GM10847 (cell line): ENCODE results near the gene GEMIN4.

Experiments used
- POLR2A ChIP-seq: IDR thresholded peaks from 2 replicates; pipeline ENCODE4 v1.6.1; 2011; ENCODE audit not compliant: insufficient read length; ENCODE audit errors: extremely low read depth

Gene GEMIN4

DNA sequence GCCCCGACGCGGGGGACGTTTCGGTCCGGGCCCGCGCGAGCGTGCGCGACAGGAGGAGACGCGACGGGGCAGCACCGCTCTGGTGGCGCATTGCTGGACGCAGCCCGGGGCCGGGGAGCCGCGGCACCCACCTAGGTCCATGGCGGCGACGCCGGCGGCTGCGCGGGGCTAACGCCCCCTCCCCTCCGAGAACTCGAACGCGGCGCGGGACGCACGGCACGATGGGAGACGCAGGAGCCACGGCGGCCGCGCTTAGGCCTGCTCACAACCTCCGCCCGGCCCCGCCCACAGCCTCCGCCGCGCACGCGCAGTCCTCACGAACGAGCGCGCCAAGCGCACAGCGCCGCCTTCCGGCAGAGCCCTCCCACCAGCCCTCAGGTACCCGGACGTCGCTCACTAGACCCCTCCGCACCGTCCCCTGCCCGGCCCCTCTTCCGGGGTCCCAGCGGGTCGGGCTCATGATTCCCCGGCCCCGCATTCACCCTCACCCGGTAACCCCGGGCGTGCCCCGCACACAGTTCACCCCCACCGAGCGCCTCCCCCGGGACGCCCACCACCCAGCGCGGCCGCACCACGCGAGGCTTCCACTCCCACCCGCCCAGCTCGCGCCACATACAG lies at the start of gene GEMIN4:
GEMIN4 (minus strand) TSS at position 263 of the 618 bp plus-strand sequence; CDS start at position 141, 122 bp downstream.
- peak; percentile 65 for TF ChIP-seq POLR2A

DNA sequence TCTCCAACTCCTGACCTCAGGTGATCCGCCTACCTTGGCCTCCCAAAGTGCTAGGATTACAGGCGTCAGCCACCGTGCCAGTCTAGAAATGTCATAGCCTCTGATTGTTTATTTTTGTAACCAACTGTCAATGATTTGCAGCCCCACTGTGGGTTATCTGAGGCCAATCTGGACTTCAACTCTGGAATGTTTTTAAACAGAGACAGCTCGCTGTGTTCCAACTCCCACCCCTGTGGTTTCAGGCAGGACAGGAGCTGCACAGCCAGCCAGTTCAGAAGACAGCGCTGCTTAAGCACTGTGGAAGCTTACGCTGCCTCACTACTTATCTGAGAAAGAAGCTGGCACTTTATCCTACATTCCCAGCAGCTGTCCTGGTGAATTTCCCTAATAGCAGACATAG lies 49.6 kb upstream of the GEMIN4 start:
- no peak for TF ChIP-seq POLR2A

DNA sequence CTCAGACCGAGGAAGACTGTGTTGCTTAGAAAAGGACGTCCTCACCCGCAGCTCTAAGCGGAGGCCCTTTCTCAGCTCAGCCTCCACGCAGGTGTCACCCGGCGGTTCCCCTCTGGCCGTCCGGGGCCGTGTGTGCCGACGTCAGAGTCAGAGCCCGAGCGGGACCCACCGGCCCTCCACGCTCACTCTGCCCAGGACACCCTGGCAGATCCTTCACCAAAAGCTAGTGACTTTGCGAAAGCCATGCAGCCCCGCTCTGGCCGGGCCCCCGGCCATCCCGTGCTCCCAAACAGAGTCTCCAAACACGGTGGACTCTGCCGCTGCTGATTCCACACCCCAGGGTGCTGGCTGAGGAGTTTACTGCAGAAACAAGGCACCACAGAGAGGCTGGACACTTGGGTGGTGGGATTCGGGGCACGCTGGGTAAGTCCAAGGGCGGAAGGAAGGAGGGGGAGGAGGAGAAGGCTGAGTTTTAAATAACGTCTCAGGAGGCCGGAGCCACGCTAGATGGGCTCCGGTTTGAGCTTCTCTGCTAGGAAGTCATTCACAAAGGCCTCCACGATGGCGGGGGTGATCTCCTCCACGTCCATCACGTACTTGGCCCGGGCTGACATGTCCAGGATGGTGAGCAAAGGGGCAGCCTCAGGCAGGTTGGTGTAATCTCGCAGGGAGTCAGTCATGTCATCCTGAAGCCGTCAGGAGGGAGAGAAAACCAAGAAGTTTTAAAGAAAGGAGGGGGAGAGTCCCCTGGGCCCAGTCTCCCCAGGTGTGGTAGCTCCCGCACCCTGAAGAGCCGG lies 48.6 kb upstream of the GEMIN4 start:
- TF ChIP-seq POLR2A: no peak

DNA sequence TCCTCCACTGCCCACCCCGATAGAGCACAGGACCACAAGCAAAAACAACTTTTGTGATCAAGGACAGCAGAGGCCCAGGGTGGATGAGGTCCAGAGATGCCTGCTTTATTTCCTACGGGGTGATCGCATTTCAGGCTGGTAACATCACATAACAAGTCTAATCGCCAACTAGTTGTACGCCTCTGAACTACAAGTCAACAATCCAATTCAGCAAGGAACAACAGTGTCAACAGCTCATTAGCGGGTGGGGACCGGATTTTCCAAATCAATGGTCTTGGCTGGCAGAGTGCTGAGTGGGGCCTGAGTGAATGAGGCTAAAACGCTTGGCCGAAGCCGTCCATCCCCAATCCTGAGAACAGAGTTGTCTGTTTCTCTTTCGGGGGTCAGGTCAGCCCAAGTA lies 47.2 kb upstream of the GEMIN4 start:
- TF ChIP-seq POLR2A: no peak

DNA sequence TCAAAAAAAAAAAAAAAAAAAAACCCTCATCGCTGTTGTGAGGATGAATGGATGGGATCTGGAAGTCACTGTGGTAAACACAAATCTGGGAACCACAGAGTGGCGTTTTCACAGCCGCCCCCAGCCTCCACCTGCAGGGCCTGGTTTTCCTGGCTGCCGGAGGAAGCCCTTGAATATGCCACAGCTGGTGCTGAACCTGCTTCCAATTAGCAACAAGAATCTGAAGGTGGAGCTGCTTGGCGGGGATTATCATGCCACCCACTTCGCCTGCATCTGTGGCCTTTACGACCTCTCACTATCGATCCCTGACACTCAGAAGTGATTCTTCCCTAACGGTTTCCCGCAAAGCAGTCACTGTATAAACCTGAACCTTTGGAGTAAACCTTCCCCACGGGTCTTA lies 46.2 kb upstream of the GEMIN4 start:
- no peak for TF ChIP-seq POLR2A

DNA sequence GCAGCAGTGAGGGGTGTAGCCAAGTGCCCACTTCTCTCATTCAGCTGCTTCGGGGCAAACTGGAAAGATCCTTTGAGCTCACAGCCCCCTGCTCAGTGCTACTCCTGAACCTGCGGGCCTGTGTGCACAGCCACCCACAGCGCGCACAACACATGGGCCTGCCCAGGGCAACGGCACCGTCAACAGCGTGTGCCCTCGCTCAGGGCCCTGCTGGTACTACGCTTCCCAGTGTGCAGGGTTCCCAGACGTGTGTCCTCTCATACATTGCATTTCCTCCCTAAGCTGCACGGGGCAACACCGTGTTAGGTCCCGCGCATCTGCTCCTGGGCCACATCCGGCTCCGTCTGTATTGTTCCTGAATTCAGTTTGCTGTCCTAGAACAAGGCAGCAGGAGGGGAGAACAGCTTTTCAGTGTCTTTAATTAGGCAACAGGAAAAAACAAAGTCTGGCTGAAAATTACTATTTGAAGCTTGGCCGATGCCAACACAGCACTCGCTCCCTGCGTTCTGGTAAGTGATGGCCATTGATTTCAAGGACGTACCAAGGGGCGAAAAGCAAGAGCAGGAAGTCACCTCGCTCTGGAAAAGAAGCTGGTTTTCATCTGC lies 45.3 kb upstream of the GEMIN4 start:
- no peak for TF ChIP-seq POLR2A

DNA sequence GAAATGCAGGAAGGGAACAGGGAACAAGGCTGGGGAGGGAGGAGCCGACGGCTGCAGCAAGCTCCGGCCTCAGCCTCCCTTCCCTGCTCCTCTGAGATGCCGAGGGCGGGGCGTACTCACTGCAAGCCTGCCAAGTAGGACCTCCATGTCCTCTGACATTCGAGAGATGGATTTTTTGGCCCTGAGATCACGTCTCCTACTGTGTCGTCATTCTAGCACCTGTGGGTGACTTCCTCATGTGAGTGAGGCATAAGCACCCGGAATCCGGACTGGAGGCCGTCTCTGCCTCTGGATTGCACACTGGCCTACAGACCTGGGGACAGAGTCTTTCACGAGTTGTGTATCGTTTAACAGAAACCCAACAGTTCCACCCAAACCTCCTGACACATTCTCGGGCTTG lies 44.5 kb upstream of the GEMIN4 start:
- no peak for TF ChIP-seq POLR2A

DNA sequence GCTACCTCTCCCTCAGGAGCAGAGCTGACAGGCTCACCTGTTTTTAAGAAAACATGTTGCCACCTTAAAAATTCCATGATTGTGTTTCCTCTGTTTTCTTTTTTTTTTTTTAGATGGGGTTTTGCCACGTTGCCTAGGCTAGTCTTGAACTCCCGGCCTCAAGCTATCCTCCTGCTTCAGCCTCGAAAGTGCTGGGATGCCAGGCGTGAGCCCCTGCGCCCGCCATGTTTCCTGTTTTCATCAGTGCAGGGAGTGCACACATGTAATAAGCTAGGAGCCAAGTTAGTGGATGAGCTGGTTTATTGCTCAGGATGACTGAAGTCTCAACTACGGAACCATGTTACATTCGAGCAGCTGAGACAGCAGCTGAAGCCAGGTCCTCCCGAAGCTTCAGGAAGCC lies 43.7 kb upstream of the GEMIN4 start:
- no peak for TF ChIP-seq POLR2A

DNA sequence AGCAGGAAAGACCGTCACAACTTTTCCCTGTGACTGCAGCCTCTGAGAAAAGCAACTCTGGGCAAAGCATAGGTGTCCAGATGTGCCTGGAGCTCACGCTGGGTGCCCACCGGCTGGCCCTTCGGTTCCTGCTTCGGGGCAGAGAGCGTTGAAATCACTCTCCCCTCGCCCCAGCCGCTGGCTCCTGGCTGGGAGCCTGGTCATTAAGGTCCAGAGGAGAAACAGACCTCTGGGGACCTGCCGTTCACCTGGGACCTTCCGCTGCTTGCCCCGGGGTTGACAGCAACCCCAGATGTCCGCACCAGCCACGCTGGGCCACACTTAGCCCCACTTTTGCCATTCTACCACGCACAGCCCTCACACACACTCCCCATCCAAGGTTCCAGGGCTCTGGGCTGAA lies 43.2 kb upstream of the GEMIN4 start:
- no peak for TF ChIP-seq POLR2A

DNA sequence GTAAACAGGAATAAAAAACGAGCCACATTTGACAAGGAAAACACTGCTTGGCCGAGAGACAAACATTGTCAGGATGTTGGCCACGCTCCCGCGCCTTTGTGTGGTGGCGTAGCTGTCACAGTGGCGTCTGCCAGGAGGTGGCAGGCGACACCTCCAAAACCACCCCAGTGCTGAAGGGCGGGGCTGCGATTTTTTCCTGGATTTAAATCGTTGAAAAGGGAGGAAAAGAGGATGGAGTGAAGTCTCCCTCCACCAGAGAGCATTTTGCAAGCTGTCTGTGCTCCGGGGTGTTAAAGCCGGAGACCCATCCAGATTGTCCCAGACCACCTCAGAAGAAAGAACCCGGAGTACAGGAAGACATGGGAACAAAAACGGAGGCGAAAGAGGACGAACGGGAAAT lies 42.8 kb upstream of the GEMIN4 start:
- TF ChIP-seq POLR2A: no peak

DNA sequence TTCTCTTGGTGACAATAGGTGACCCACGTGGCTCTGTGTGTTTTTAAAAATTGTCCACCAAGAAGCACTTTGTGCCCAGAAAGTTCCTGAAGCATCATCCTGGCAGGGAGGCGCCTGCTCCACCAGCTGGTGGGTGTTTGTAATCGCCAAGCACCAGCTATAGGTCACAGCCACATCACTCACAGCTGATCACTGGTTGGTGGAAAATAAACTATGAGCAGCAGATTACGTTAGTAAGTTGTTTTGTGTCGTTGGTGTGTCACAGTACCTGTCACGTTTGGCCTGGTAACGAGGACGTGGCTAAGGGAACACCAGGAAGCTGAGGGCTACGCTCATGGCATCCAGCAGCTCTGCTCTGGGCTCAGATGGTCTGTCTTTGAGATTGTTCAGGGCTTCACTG lies 40.2 kb upstream of the GEMIN4 start:
- no peak for TF ChIP-seq POLR2A

DNA sequence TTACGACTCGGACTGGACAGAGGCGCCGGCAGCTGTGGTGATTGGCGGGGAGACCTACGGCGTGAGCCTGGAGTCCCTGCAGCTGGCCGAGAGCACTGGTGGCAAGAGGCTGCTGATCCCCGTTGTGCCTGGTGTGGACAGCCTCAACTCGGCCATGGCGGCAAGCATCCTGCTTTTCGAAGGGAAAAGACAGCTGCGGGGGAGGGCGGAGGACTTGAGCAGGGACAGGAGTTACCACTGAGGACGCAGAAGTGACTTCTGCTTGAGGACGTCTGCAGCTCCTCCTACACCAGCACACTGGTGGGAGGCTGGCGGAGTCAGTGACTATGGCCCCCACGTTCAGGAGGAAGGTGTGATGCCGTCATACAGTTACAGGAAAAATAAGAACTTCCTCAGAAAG lies 39.8 kb upstream of the GEMIN4 start:
- TF ChIP-seq POLR2A: no peak

DNA sequence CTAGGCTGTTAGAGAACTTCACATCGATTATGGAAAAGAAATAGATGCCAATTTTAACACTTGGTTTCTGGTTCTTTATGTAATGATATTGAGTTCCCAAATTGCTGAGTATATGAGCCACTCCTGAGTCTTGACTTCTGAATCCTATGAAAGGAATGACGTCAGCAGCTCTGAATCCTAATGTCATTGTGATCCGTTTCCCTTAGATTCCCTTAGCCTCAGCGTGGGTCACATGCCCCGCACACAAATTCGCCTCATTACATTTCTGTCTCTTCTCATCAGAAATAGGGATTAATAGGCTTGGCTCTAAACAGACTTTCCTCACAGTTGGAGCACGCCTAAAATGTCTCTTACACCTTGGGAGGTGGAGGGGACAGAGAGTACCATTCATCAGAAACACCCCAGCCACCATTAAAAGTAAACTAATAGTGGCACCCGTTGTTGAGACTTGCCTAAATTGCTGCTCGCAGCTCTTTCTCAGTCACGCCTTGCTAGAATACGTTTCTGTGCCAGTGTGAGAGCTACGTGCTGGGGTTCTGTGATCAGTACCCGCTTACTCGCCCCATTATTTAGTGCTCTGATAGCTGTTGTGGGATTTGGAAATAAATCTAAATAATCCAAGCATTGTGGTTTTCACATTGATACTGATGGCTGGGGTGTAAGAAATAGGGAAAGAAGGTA lies 37.2 kb upstream of the GEMIN4 start:
- TF ChIP-seq POLR2A: no peak

DNA sequence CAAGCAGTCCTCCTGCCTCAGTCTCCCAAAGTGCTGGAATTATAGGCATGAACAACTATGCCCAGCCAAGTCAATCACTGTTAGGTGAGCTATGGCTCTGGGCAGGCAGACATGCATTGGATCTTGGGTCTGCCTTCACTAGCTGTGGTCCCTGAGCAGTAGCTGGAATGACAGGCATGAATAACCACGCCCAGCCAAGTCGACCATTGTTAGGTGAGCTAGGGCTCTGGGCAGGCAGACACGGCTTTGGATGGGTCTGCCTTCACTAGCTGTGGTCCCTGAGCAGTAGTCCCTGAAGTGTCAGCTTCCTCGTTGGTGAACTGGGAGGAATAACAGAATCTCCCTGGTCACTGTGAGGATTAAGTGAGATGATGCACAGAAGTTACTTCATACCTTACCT lies 36.5 kb upstream of the GEMIN4 start:
- no peak for TF ChIP-seq POLR2A

DNA sequence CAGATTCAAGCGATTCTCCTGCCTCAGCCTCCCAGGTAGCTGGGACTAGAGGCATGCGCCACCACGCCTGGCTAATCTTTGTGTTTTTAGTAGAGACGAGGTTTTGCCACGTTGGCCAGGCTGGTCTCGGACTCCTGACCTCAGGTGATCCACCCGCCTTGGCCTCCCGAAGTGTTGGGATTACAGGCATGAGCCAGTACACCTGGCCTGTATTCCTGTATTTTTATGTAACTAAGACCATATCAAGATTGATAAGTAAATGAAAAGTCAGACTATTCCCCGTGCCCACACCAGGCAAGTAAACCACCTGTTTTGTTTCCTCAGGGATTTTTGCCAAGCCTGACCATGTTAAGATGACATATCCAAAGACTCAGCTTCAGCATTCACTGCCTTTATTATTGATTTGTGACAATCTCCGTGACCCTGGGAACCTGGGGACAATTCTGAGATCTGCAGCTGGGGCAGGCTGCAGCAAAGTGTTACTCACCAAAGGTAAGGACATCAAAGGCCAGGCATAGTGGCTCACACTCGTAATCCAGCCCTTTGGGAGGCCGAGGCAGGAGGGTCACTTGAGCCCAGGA lies 35.7 kb upstream of the GEMIN4 start:
- TF ChIP-seq POLR2A: no peak
